T-cell (primary cell): ENCODE measurements around the gene QKI. TPM values are rescaled to one million over a fixed set of nuclear protein-coding genes. Genes with fewer than 3 reads are reported as not detected.

Experiments
- ATAC-seq, 4 experiments: fragments of 200-7000 bp in 3 of 4; fragments of 150-1000 bp in 1 of 4; cut with Tn5 transposase; replicated peaks in 1 of 4; 1 replicate in 3 of 4; 2 replicates in 1 of 4; pipeline ENCODE4 v1.10.0; 2021; ENCODE audit warnings: moderate library complexity in 3 of 4, mild to moderate bottlenecking in 2 of 4, moderate number of reproducible peaks in 1 of 4
- CTCF ChIA-PET, 2 donors: fragments of 300-600 bp; sonication (Branson Sonifier 250); formaldehyde crosslinking; loops; one replicate each; lab custom pipeline; 2022; ENCODE audit warnings: antibody characterized with exemption in 2 of 2; lab: Charles Lee
- POLR2A ChIA-PET, 2 donors: fragments of 300-600 bp; sonication (Branson Sonifier 250); formaldehyde crosslinking; loops; one replicate each; lab custom pipeline; 2022; ENCODE audit warnings: antibody characterized with exemption in 2 of 2; lab: Charles Lee
- DNase-seq, 35 experiments: peaks; one replicate each; pipeline versions ENCODE4 v3.0.0 to v3.0.0-alpha.2; 2013 to 2023
- H3K27ac ChIP-seq: one replicate; pipeline ENCODE4 v1.5.1; 2013; ENCODE audit warnings: low read length
- H3K27me3 ChIP-seq, 2 experiments: replicated peaks in 1 of 2; 1 replicate in 1 of 2; 2 replicates in 1 of 2; pipeline versions ENCODE4 v1.6.1 to v1.7.0; 2013; ENCODE audit warnings: low read length in 1 of 2, mixed read lengths in 1 of 2; ENCODE audit not compliant: control insufficient read depth in 2 of 2, insufficient read depth in 2 of 2; ENCODE audit errors: extremely low read depth in 1 of 2
- H3K36me3 ChIP-seq, 2 donors: 1 replicate in 1 of 2; 2 replicates in 1 of 2; pipeline versions ENCODE4 v1.6.1 to v1.7.0; 2013; ENCODE audit warnings: low read length in 1 of 2; ENCODE audit not compliant: control insufficient read depth in 2 of 2, insufficient read depth in 1 of 2; ENCODE audit errors: extremely low read depth in 1 of 2
- H3K4me1 ChIP-seq, 2 experiments: 1 replicate in 1 of 2; 2 replicates in 1 of 2; pipeline versions ENCODE4 v1.6.1 to v1.7.0; 2013; ENCODE audit warnings: low read length in 2 of 2, mixed read lengths in 1 of 2; ENCODE audit not compliant: insufficient read depth in 2 of 2, control insufficient read depth in 1 of 2; ENCODE audit errors: extremely low read depth in 1 of 2
- H3K4me3 ChIP-seq, 2 donors: 1 replicate in 1 of 2; 2 replicates in 1 of 2; pipeline versions ENCODE4 v1.5.1 to v1.7.0; 2013; ENCODE audit warnings: mild to moderate bottlenecking in 2 of 2, low read length in 1 of 2, moderate library complexity in 1 of 2; ENCODE audit not compliant: control insufficient read depth in 1 of 2; ENCODE audit errors: extremely low read depth in 1 of 2
- H3K9me3 ChIP-seq: 2 replicates; pipeline ENCODE4 v1.7.0; 2013
- H3K27ac Mint-ChIP-seq, 2 donors: one replicate each; pipeline ENCODE4 v1.8.0; 2020 to 2021; ENCODE audit warnings: mild to moderate bottlenecking in 2 of 2, mixed read lengths in 2 of 2
- H3K27me3 Mint-ChIP-seq, 2 donors: one replicate each; pipeline ENCODE4 v1.8.0; 2021 to 2022; ENCODE audit warnings: mixed read lengths in 2 of 2
- H3K36me3 Mint-ChIP-seq: one replicate; pipeline ENCODE4 v1.8.0; 2021; ENCODE audit warnings: mixed read lengths
- H3K4me1 Mint-ChIP-seq, 3 donors: one replicate each; pipeline ENCODE4 v1.8.0; 2020 to 2022; ENCODE audit warnings: mixed read lengths in 3 of 3, mild to moderate bottlenecking in 1 of 3
- H3K4me3 Mint-ChIP-seq, 3 donors: one replicate each; pipeline ENCODE4 v1.8.0; 2020 to 2022; ENCODE audit warnings: mild to moderate bottlenecking in 3 of 3, mixed read lengths in 3 of 3, moderate library complexity in 3 of 3
- H3K9me3 Mint-ChIP-seq, 3 donors: one replicate each; pipeline ENCODE4 v1.8.0; 2020 to 2022; ENCODE audit warnings: mixed read lengths in 3 of 3
- WGBS: methylation state at CpG from one replicate; pipeline ENCODE4 v1.1.5; 2013; ENCODE audit warnings: missing lambda C conversion rate; ENCODE audit not compliant: insufficient coverage; 5-methylcytosine and 5-hydroxymethylcytosine counted together
- total RNA-seq, 35 experiments: library from RNA in 6 of 35; stranded (reverse) in 6 of 35; fragments of 120-200 nt in 1 of 35; gene quantifications; one replicate each; pipeline versions ENCODE4 v1.2.1 to v1.2.4 and lab custom pipeline; 2013 to 2026

QKI gene
- total RNA-seq, 5 donors from 2014 or later (not counting 1 experiment from before 2014, with no cell fraction given) = 50.2 to 84.3 (median 52.2) TPM

DNA sequence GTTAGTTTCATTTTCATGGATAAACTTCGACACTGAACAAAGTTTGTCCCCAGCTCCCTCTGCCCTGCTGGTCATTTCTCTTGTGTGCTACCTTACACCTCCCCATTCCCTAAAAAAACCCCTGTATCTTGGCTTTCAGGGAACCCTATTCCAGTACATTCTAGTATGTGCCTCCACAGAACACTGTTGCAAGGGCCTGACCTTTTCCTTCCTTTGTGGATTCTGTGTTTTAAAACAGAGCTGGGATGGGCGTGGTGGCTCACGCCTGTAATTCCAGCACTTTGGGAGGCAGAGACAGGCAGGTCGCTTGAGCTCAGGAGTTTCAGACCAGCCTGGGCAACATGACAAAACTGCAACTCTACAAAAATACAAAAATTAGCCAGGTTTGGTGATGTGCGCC is 20.6 kb upstream of the QKI start:
- WGBS = 100% methylated on average over 1 of the region's 5 CpGs
- no peaks in the 10 kb centered on the region for H3K9me3 ChIP-seq
- H3K36me3 Mint-ChIP-seq = no peaks in the 10 kb centered on the region
- H3K27ac ChIP-seq = no peak overlapping the region
- H3K4me3 ChIP-seq = no peak overlapping the region
- DNase-seq (no peak), ATAC-seq (no peak)
- H3K27me3 Mint-ChIP-seq = peaks cover 18 to 24% of the 10 kb centered on the region in 2 donors
- H3K9me3 Mint-ChIP-seq = no peaks in the 10 kb centered on the region
- ChIA-PET CTCF (interaction anchor here in 1 of 2 donors (0.6 kb wide), 1 partner anchor 13 kb away, joined by 3 read pairs; no protein-coding TSS in a partner anchor), POLR2A (no interaction called here)
- H3K36me3 ChIP-seq = no peaks in the 10 kb centered on the region
- peaks cover 0 to 5% of the 10 kb centered on the region in 2 experiments for H3K4me1 ChIP-seq
- H3K27me3 ChIP-seq = peaks cover 2 to 16% of the 10 kb centered on the region in 2 experiments
- H3K4me3 Mint-ChIP-seq = no peak overlapping the region
- H3K27ac Mint-ChIP-seq = no peak overlapping the region
- H3K4me1 Mint-ChIP-seq = peaks cover 0 to 7% (median 6%) of the 10 kb centered on the region in 3 donors

DNA sequence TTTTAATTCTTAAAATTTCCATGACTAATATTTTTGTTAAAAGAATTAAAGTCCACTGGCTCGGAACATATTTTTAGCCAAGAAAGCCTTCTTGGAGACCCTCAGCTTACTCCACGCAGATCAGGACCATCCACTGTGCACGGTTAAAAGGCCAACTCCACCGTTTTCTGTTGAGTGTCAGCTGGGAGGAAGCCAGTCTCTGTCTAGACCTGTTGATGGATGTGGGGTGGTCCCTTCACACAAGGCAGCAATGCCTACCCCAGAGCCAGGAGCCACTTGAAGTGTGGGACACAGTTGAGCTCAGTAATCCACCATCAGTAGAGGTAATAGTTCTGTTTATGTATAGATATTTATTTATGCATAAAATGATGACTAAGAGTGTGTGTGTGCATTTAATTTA is 19.9 kb upstream of the QKI start:
- Mint-ChIP-seq H3K27me3 (peaks cover 15 to 22% of the 10 kb centered on the region in 2 donors), H3K9me3 (no peaks in the 10 kb centered on the region), H3K27ac (no peak overlapping the region), H3K4me1 (peaks cover 0 to 7% (median 6%) of the 10 kb centered on the region in 3 donors), H3K36me3 (no peaks in the 10 kb centered on the region), H3K4me3 (no peak overlapping the region)
- no peak for DNase-seq
- Histone ChIP-seq H3K36me3 (no peaks in the 10 kb centered on the region), H3K27ac (no peak overlapping the region), H3K9me3 (no peaks in the 10 kb centered on the region), H3K4me1 (peaks cover 0 to 5% of the 10 kb centered on the region in 2 experiments), H3K27me3 (peaks cover 2 to 16% of the 10 kb centered on the region in 2 experiments), H3K4me3 (no peak overlapping the region)
- ChIA-PET POLR2A (no interaction called here), CTCF (no interaction called here)
- WGBS = 100% methylated on average over 1 of the region's 4 CpGs
- no peak for ATAC-seq

DNA sequence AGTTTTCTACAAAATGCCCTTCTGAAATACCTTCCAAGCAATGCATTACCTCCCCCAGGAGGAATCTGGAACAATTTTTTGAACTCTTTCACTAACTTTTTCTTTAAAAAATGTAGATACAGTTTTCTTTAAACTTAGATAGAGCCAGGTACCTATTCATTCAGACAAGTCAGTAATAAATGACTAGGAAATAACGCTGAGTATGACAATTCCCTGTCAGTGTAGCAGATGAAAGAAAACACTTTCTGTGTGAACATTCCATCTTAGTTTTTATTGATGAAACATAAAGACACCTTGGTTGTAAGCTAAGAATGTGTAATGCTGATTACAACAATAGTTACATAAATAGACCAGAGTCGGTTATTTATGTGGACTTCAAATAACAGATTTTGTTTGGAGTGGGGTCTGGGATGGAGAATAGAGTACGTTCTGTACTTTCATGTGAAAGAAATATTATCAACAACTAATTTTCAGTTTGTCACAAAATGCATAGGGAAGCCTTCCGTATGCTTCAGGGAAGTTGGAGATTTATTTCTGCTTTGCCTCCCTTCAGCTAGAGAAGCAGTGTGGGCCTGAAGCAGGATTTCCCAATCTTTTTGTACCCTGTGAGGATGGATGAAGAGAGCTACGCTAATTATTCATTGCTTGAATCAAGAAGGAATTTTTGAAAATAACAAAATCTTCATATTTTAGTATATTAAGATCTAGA is 19.2 kb upstream of the QKI start:
- no CpG with 5 or more reads among the region's 5 CpGs for WGBS
- peaks cover 0 to 7% (median 6%) of the 10 kb centered on the region in 3 donors for H3K4me1 Mint-ChIP-seq
- POLR2A ChIA-PET = interaction anchor here in 1 of 2 donors (0.6 kb wide), 1 partner anchor 130 kb away, joined by 3 read pairs; no protein-coding TSS in a partner anchor

DNA sequence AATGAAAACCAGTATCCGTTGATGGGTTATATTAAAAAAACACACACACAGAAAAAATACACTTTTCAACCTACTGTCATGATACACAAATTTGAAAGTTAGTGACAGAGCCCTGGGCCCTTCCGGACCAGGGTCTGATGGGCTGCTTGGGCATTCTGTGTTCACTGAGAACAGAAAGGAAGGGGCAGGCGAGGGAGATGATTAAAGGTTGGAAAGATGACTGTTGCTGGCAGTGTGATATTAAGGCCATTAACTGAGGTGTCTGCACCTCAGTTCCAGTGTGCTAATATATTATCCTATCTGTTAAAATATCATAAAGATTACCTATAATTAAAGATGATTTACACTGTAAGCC is 18.7 kb upstream of the QKI start:
- Histone ChIP-seq H3K9me3 (no peaks in the 10 kb centered on the region), H3K36me3 (no peaks in the 10 kb centered on the region), H3K27me3 (peaks cover 2 to 15% of the 10 kb centered on the region in 2 experiments), H3K4me1 (peaks cover 0 to 5% of the 10 kb centered on the region in 2 experiments), H3K27ac (no peak overlapping the region), H3K4me3 (no peak overlapping the region)
- Mint-ChIP-seq H3K4me1 (peaks cover 0 to 7% (median 6%) of the 10 kb centered on the region in 3 donors), H3K36me3 (no peaks in the 10 kb centered on the region), H3K27me3 (peaks cover 12 to 22% of the 10 kb centered on the region in 2 donors), H3K4me3 (no peak overlapping the region), H3K27ac (no peak overlapping the region), H3K9me3 (no peaks in the 10 kb centered on the region)
- 100% methylated on average over 1 of the region's 3 CpGs for WGBS
- POLR2A ChIA-PET = interaction anchor here in 1 of 2 donors (0.6 kb wide), 1 partner anchor 130 kb away, joined by 3 read pairs; no protein-coding TSS in a partner anchor
- DNase-seq (no peak), ATAC-seq (no peak)
- CTCF ChIA-PET = interaction anchor here in 1 of 2 donors (0.7 kb wide), 1 partner anchor 558 kb away, joined by 6 read pairs; no protein-coding TSS in a partner anchor

More for the DNA sequence above, 19.2 kb upstream of the QKI start:
- H3K27ac ChIP-seq = no peak overlapping the region
- CTCF ChIA-PET = interaction anchor here in 1 of 2 donors (0.7 kb wide), 1 partner anchor 558 kb away, joined by 6 read pairs; no protein-coding TSS in a partner anchor
- no peaks in the 10 kb centered on the region for H3K36me3 Mint-ChIP-seq
- H3K36me3 ChIP-seq = no peaks in the 10 kb centered on the region
- peaks cover 0 to 5% of the 10 kb centered on the region in 2 experiments for H3K4me1 ChIP-seq
- no peak overlapping the region for H3K4me3 ChIP-seq
- no peak for DNase-seq
- H3K27me3 Mint-ChIP-seq = peaks cover 15 to 22% of the 10 kb centered on the region in 2 donors
- H3K4me3 Mint-ChIP-seq = no peak overlapping the region
- H3K9me3 ChIP-seq = no peaks in the 10 kb centered on the region
- H3K27me3 ChIP-seq = peaks cover 2 to 15% of the 10 kb centered on the region in 2 experiments
- ATAC-seq = no peak
- no peaks in the 10 kb centered on the region for H3K9me3 Mint-ChIP-seq
- H3K27ac Mint-ChIP-seq = no peak overlapping the region

DNA sequence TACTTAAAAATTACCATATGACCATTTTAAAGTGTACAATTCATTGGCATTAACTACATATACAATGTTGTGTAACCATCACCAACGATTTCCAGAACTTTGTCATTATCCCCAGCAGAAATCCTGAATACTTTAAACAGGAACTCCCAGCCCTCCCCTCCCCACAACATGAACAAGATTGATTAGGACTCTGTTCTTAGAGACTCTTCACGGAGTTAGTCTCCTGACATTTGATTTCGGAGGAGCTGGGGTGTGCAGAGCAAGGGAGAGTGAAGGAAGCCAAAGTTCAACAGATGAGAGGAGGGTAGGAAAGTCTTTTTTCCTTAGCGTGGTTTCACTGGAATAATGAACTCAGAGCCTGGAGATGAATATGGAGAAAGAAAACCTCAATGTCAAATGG is 17.2 kb upstream of the QKI start:
- H3K27me3 Mint-ChIP-seq = peaks cover 12 to 20% of the 10 kb centered on the region in 2 donors
- H3K36me3 Mint-ChIP-seq = no peaks in the 10 kb centered on the region
- ATAC-seq = no peak

DNA sequence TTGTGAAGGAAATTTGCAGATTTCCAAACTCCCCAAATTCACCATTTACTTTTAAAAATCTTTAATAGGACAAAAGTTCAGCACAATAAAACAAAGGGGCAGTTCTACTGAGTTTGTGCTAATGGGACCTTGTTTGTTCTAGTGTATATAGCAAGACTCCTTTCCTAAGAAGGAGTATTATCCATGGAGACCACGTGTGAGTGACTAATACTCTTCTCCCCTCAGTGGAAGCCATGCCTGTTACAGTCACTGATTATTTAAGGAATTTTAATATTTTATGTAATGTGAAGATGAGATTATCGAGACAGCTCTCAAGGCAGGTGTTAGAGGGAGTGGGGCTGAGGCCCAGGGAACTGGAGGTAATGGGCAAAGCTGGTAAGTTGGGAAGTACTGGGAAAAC is 16.4 kb upstream of the QKI start:
- H3K36me3 ChIP-seq = no peaks in the 10 kb centered on the region
- Mint-ChIP-seq H3K27ac (no peak overlapping the region), H3K4me3 (no peak overlapping the region), H3K9me3 (no peaks in the 10 kb centered on the region), H3K36me3 (no peaks in the 10 kb centered on the region), H3K27me3 (peaks cover 12 to 19% of the 10 kb centered on the region in 2 donors), H3K4me1 (peaks cover 0 to 6% (median 6%) of the 10 kb centered on the region in 3 donors)
- DNase-seq (no peak), ATAC-seq (no peak)
- H3K4me1 ChIP-seq = peaks cover 0 to 5% of the 10 kb centered on the region in 2 experiments
- H3K27ac ChIP-seq = no peak overlapping the region
- ChIA-PET CTCF (no interaction called here), POLR2A (no interaction called here)
- WGBS = no CpG with 5 or more reads among the region's 2 CpGs
- no peaks in the 10 kb centered on the region for H3K9me3 ChIP-seq
- H3K4me3 ChIP-seq = no peak overlapping the region
- H3K27me3 ChIP-seq = peaks cover 2 to 15% of the 10 kb centered on the region in 2 experiments

More for the DNA sequence above, 17.2 kb upstream of the QKI start:
- no peaks in the 10 kb centered on the region for H3K9me3 ChIP-seq
- no peak overlapping the region for H3K27ac ChIP-seq
- peaks cover 2 to 15% of the 10 kb centered on the region in 2 experiments for H3K27me3 ChIP-seq
- H3K4me1 Mint-ChIP-seq = peaks cover 0 to 7% (median 6%) of the 10 kb centered on the region in 3 donors
- H3K4me1 ChIP-seq = peaks cover 0 to 5% of the 10 kb centered on the region in 2 experiments
- 97% methylated on average over 3 of the region's 4 CpGs for WGBS
- DNase-seq = no peak
- H3K27ac Mint-ChIP-seq = no peak overlapping the region
- no peak overlapping the region for H3K4me3 ChIP-seq
- POLR2A ChIA-PET = no interaction called here
- CTCF ChIA-PET = no interaction called here
- H3K36me3 ChIP-seq = no peaks in the 10 kb centered on the region
- H3K4me3 Mint-ChIP-seq = no peak overlapping the region
- H3K9me3 Mint-ChIP-seq = no peaks in the 10 kb centered on the region
